K562 (cell line): Measurements from ENCODE around the gene WDR88. TPM values are rescaled to one million over a fixed set of nuclear protein-coding genes. Genes with fewer than 3 reads are reported as not detected.
A peak's percentile ranks its signal among the peaks of the same experiment; 100 is the strongest.

Source experiments
- ARNT ChIP-seq, 2 experiments: fragments of 450-650 bp; IDR thresholded peaks; 2 replicates each; pipeline ENCODE4 v1.6.1; 2016; ENCODE audit warnings: mild to moderate bottlenecking in 1 of 2
- ATF7 ChIP-seq: fragments of 450-650 bp; IDR thresholded peaks from 2 replicates; pipeline ENCODE4 v1.7.1; 2014; ENCODE audit warnings: mild to moderate bottlenecking, moderate library complexity
- BDP1 ChIP-seq: IDR thresholded peaks from 3 replicates; pipeline ENCODE4 v1.6.1; 2011; ENCODE audit not compliant: insufficient read length, insufficient read depth
- BMI1 ChIP-seq: fragments of 150-350 bp; IDR thresholded peaks from 2 replicates; pipeline ENCODE4 v1.6.1; 2014; ENCODE audit warnings: low read length
- CHD2 ChIP-seq: IDR thresholded peaks from 2 replicates; pipeline ENCODE4 v1.6.1; 2011; ENCODE audit warnings: low read depth, low read length
- CREB3L1 ChIP-seq: fragments of 450-650 bp; IDR thresholded peaks from 2 replicates; pipeline ENCODE4 v1.6.1; 2014; ENCODE audit warnings: low read depth, mild to moderate bottlenecking, moderate library complexity, borderline replicate concordance
- E2F1 ChIP-seq: sonication (generic); formaldehyde crosslinking; IDR thresholded peaks from 2 replicates; pipeline ENCODE4 v1.8.1; 2023; ENCODE audit warnings: mild to moderate bottlenecking, missing genetic modification reagents, moderate library complexity
- FIP1L1 ChIP-seq: fragments of 200-400 bp; formaldehyde crosslinking; IDR thresholded peaks from 2 replicates; pipeline ENCODE4 v1.6.1; 2018; ENCODE audit warnings: mild to moderate bottlenecking, low read depth, low read length; ENCODE audit not compliant: poor library complexity, severe bottlenecking
- FOSL1 ChIP-seq: fragments of 200-800 bp; sonication (Bioruptor generic); conservative IDR thresholded peaks from 2 replicates; pipeline ENCODE4 v1.6.1; 2016; ENCODE audit warnings: missing genetic modification characterization, missing compliant biosample characterization
- IRF1 ChIP-seq: sonication (generic); formaldehyde crosslinking; IDR thresholded peaks from 2 replicates; pipeline ENCODE4 v1.8.0; 2022; ENCODE audit warnings: missing genetic modification reagents, mild to moderate bottlenecking, borderline replicate concordance
- KDM5B ChIP-seq: fragments of 200-600 bp; sonication (generic); IDR thresholded peaks from 2 replicates; pipeline ENCODE4 v1.6.1; 2012; ENCODE audit warnings: low read depth, mild to moderate bottlenecking, moderate library complexity, low read length, control low read depth, inconsistent platforms; ENCODE audit not compliant: insufficient replicate concordance
- MBD2 ChIP-seq: sonication (generic); IDR thresholded peaks from 2 replicates; pipeline ENCODE4 v1.6.1; 2016; ENCODE audit warnings: low read depth, borderline replicate concordance
- PHF21A ChIP-seq: fragments of 450-650 bp; IDR thresholded peaks from 2 replicates; pipeline ENCODE4 v1.6.1; 2017; ENCODE audit warnings: low read depth, borderline replicate concordance
- POLR2B ChIP-seq: fragments of 450-650 bp; IDR thresholded peaks from 2 replicates; pipeline ENCODE4 v1.6.1; 2018; ENCODE audit warnings: low read depth; ENCODE audit not compliant: partially characterized antibody
- RB1 ChIP-seq: fragments of 450-650 bp; IDR thresholded peaks from 2 replicates; pipeline ENCODE4 v1.6.1; 2017; ENCODE audit warnings: low read depth, mild to moderate bottlenecking
- RFX5 ChIP-seq: IDR thresholded peaks from 2 replicates; pipeline ENCODE4 v1.6.1; 2011; ENCODE audit warnings: low read depth, mild to moderate bottlenecking, improper control_type of control experiment, low read length
- RUNX1 ChIP-seq: sonication (generic); IDR thresholded peaks from 2 replicates; pipeline ENCODE4 v1.6.1; 2016; ENCODE audit warnings: antibody characterized with exemption, low read depth
- SRF ChIP-seq, 2 experiments: fragments of 250-450, 450-650 bp in 1 of 2; sonication (Bioruptor Pico) in 1 of 2; sonication (generic) in 1 of 2; formaldehyde crosslinking; IDR thresholded peaks; 2 replicates each; pipeline versions ENCODE4 v1.5.0 to v1.5.1; 2020 to 2022; ENCODE audit warnings: mild to moderate bottlenecking in 1 of 2, missing genetic modification reagents in 1 of 2
- ZFP91 ChIP-seq: sonication (generic); formaldehyde crosslinking; IDR thresholded peaks from 2 replicates; pipeline ENCODE4 v1.8.0; 2022; ENCODE audit warnings: mild to moderate bottlenecking, missing genetic modification reagents
- ZNF121 ChIP-seq: sonication (generic); formaldehyde crosslinking; conservative IDR thresholded peaks from 2 replicates; pipeline ENCODE4 v1.8.0; 2022; ENCODE audit warnings: missing genetic modification reagents
- ZNF395 ChIP-seq: fragments of 200-800 bp; sonication (Bioruptor generic); IDR thresholded peaks from 2 replicates; pipeline ENCODE4 v1.6.1; 2017; ENCODE audit warnings: missing genetic modification characterization, missing compliant biosample characterization
- polyA plus RNA-seq, 8 experiments: library from polyadenylated mRNA; depleted of rRNA in 4 of 8; stranded (reverse) in 5 of 8; unstranded in 3 of 8; fragments of >200 nt; fragmentation: Nextera tagmentation in 2 of 8; fragmentation: Illumina TruSeq in 1 of 8; extraction: Ambion mirVana in 2 of 8; extraction: Trizol in 1 of 8; gene quantifications; 2 replicates each; pipeline versions ENCODE4 v1.2.1 to v1.2.3, GENCODE V29; 2011 to 2014; ENCODE audit warnings: inconsistent platforms in 1 of 8, missing spikeins in 1 of 8
- total RNA-seq, 7 experiments: library from RNA; depleted of rRNA in 6 of 7; stranded (reverse); fragments of >200 nt in 6 of 7; fragmentation: Illumina TruSeq in 2 of 7; extraction: Trizol in 2 of 7; gene quantifications; 2 replicates each; pipeline versions ENCODE4 v1.2.1 to v1.2.3, GENCODE V29; 2011 to 2021; ENCODE audit warnings: low replicate concordance in 1 of 7

Gene WDR88
- total and polyA plus RNA-seq, 9 of the 15 experiments (the other 6 are each of a cell fraction or from before 2014, with no cell fraction given): 0.03 to 0.04 TPM; not detected in 7

DNA sequence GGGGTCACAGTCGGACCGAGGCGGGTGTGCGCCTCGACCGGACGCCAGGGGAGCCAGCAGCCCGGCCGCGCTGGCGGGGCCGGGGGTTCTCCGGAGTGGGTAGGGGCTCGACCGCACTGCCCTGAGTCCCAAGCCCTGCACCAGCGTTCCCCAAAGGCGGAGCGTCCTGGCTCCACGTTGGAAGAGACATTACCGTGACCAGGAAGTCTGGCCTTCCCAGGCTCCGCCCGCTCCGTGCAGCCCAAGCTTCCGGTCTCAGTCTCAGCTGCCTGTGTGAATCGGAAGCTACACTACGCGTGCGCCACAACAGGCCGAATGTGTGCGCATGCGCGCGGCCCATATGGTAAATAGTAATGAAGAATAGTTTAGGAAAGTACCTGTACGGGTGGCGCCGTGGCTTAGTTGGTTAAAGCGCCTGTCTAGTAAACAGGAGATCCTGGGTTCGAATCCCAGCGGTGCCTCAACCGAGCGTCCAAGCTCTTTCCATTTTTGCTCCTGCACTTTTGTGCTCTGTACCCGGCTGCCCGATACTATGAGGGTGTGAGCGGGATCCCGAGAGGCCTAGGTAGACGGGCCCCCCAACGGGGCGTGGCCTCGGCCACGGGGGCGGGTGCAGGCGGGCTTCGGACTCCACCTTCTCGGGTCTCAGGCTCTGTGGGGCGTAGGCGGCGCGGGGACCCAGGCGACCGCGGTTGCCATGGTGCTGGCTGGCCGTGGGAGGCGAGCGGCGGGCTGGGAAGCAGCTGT, 44.9 kb downstream of the WDR88 start (continued):
- TF ChIP-seq ZNF395 (CRISPR knock-in tag) (no peak), POLR2B (peak; percentile 95), KDM5B (peak; percentile 95), IRF1 (CRISPR knock-in tag) (no peak), ZFP91 (CRISPR knock-in tag) (no peak), FIP1L1 (peak; percentile 33), MBD2 (peak; percentile 71; the same call in 1 of the 2 replicates), PHF21A (no peak), RFX5 (peak; percentile 48; the same call in 1 of the 2 replicates), RUNX1 (0 out of 2 replicates have a peak, but pooled peaks have one; percentile 24), BMI1 (peak; percentile 69), ZNF121 (CRISPR knock-in tag) (no peak), CREB3L1 (peak; percentile 71; the same call in 1 of the 2 replicates), E2F1 (CRISPR knock-in tag) (peak; percentile 85; the same call in 1 of the 2 replicates), ARNT (IDR thresholded peaks at IDR 0.05) (peak in 1 of 2 experiments; percentile 65; a peak in 1 of 4 replicates), SRF (CRISPR knock-in tag; IDR thresholded peaks at IDR 0.05) (peak in 1 of 2 experiments; percentile 38; a peak in 1 of 4 replicates), ATF7 (peak; percentile 83; the same call in 1 of the 2 replicates), CHD2 (peak; percentile 57; the same call in 1 of the 2 replicates), FOSL1 (tag) (no peak), RB1 (peak; percentile 29), BDP1 (peak; percentile 81)
